ENCODE data around the gene EEF1AKMT4.

GRCh38 chr3:184233127-184233843 is 16.2 kb upstream of the EEF1AKMT4 start:
- no peak for TF ChIP-seq CTCF (conservative IDR thresholded peaks at IDR 0.05)
- no peak for TF ChIP-seq EZH2 (IDR thresholded peaks at IDR 0.05; ENCODE audit: low read depth)

All from PC-9 (cell line).